Endodermal cell (in vitro differentiated cells): ENCODE results near the gene ASPSCR1. TPM values are rescaled to one million over a fixed set of nuclear protein-coding genes. Genes with fewer than 3 reads are reported as not detected.

Experiments used
- DNase-seq: peaks from one replicate; pipeline ENCODE4 v3.0.0-alpha.2; 2017
- H3K27ac ChIP-seq: 2 replicates; pipeline ENCODE4 v1.5.1; 2013; ENCODE audit warnings: mild to moderate bottlenecking, low read depth, low read length, moderate library complexity
- H3K27me3 ChIP-seq: 2 replicates; pipeline ENCODE4 v1.6.1; 2013; ENCODE audit warnings: mild to moderate bottlenecking, low read length, moderate library complexity; ENCODE audit not compliant: insufficient read depth, control insufficient read depth, poor library complexity, severe bottlenecking
- H3K36me3 ChIP-seq: 2 replicates; pipeline ENCODE4 v1.7.0; 2013; ENCODE audit warnings: mild to moderate bottlenecking, low read length, moderate library complexity; ENCODE audit not compliant: control insufficient read depth, insufficient read depth
- H3K4me1 ChIP-seq: one replicate; pipeline ENCODE4 v1.7.0; 2013; ENCODE audit warnings: low read length; ENCODE audit not compliant: control insufficient read depth, insufficient read depth
- H3K4me3 ChIP-seq: 2 replicates; pipeline ENCODE4 v1.5.1; 2013; ENCODE audit warnings: mild to moderate bottlenecking, low read length, moderate library complexity
- H3K9ac ChIP-seq: 2 replicates; pipeline ENCODE4 v1.6.1; 2013; ENCODE audit warnings: mild to moderate bottlenecking, low read length, moderate library complexity; ENCODE audit not compliant: poor library complexity, severe bottlenecking; ENCODE audit errors: extremely low read depth
- H3K9me3 ChIP-seq: 2 replicates; pipeline ENCODE4 v1.6.1; 2013; ENCODE audit warnings: mild to moderate bottlenecking, low read length, moderate library complexity; ENCODE audit not compliant: control insufficient read depth
- H3K27ac Mint-ChIP-seq: 2 replicates; pipeline ENCODE4 v1.8.0; 2020; ENCODE audit warnings: mixed read lengths
- H3K27me3 Mint-ChIP-seq: 2 replicates; pipeline ENCODE4 v1.8.0; 2021; ENCODE audit warnings: mild to moderate bottlenecking, mixed read lengths; ENCODE audit not compliant: insufficient read depth
- H3K36me3 Mint-ChIP-seq: 2 replicates; pipeline ENCODE4 v1.8.0; 2020; ENCODE audit warnings: low read depth, mixed read lengths
- H3K4me1 Mint-ChIP-seq: 2 replicates; pipeline ENCODE4 v1.8.0; 2020; ENCODE audit warnings: mixed read lengths
- H3K4me3 Mint-ChIP-seq: 2 replicates; pipeline ENCODE4 v1.8.0; 2020; ENCODE audit warnings: mild to moderate bottlenecking, moderate library complexity, mixed read lengths
- H3K9me3 Mint-ChIP-seq: 2 replicates; pipeline ENCODE4 v1.8.0; 2020; ENCODE audit warnings: mild to moderate bottlenecking, mixed read lengths
- WGBS, 2 experiments: methylation state at CpG; one replicate each; pipeline versions ENCODE4 v1.1.5 to v1.1.7; 2013; ENCODE audit warnings: missing lambda C conversion rate in 2 of 2, mixed read lengths in 1 of 2; ENCODE audit not compliant: insufficient coverage in 1 of 2, insufficient read length in 1 of 2; 5-methylcytosine and 5-hydroxymethylcytosine counted together
- total RNA-seq, 2 donors: library from RNA; stranded (reverse); fragmentation: NEBNext Ultra II Directional in 1 of 2; extraction: Animal tissue kit (Norgen Biotek cat#: 25700) in 1 of 2; gene quantifications; 2 replicates in 1 of 2; 3 replicates in 1 of 2; pipeline ENCODE4 v1.2.1, GENCODE V29; 2021
- TF ChIP-seq, protein P1 (sequence below): fragments of 200-600 bp; sonication (generic); conservative IDR thresholded peaks from 2 replicates; pipeline ENCODE4 v1.5.0; 2021; ENCODE audit warnings: antibody characterized with exemption, mild to moderate bottlenecking

Gene ASPSCR1
- total RNA-seq, 2 donors from 2014 or later: 50.8 to 65.4 TPM

DNA sequence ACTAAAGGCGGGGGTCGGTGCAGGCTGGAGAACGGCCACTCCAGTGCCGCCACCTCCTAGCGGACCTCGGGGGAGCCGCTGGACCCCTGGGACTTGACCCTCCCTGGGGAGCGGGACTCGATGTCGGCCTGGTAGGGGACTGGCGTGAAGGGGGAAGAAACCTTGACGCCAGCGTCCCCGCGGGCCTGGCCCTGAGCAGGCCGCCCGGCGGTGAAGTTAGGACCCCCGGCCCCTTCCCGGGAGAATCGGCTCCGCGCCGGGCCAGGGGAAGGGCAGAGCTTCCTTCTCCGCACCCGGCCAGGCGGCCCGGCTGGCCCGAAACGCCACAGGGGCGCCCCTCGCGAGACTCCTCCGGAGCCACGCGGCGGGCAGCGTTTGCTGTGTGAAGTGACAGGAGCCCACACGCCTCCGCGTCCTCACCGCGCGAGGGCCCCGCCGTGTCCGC, 87.8 kb downstream of the ASPSCR1 start:
- Mint-ChIP-seq H3K27ac (no peak overlapping the region), H3K9me3 (no peaks in the 10 kb centered on the region), H3K27me3 (peaks cover 7% of the 10 kb centered on the region), H3K4me1 (peaks cover 5% of the 10 kb centered on the region), H3K4me3 (peak overlapping the region; percentile 68), H3K36me3 (peaks cover 4% of the 10 kb centered on the region)
- no peak overlapping the region for H3K27ac ChIP-seq
- TF ChIP-seq, protein P1, sequence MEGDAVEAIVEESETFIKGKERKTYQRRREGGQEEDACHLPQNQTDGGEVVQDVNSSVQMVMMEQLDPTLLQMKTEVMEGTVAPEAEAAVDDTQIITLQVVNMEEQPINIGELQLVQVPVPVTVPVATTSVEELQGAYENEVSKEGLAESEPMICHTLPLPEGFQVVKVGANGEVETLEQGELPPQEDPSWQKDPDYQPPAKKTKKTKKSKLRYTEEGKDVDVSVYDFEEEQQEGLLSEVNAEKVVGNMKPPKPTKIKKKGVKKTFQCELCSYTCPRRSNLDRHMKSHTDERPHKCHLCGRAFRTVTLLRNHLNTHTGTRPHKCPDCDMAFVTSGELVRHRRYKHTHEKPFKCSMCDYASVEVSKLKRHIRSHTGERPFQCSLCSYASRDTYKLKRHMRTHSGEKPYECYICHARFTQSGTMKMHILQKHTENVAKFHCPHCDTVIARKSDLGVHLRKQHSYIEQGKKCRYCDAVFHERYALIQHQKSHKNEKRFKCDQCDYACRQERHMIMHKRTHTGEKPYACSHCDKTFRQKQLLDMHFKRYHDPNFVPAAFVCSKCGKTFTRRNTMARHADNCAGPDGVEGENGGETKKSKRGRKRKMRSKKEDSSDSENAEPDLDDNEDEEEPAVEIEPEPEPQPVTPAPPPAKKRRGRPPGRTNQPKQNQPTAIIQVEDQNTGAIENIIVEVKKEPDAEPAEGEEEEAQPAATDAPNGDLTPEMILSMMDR: no peak
- H3K27me3 ChIP-seq: peaks cover 3% of the 10 kb centered on the region
- no peaks in the 10 kb centered on the region for H3K9me3 ChIP-seq
- 2 to 11% methylated on average over 7 to 47 of the region's 47 CpGs for WGBS, 2 experiments
- H3K36me3 ChIP-seq: peaks cover 14% of the 10 kb centered on the region
- peak overlapping the region; percentile 74 for H3K9ac ChIP-seq
- DNase-seq: no peak
- H3K4me1 ChIP-seq: peaks cover 4% of the 10 kb centered on the region
- H3K4me3 ChIP-seq: peak overlapping the region; percentile 82

GRCh38 chr17:82065638-82066303, 88.3 kb downstream of the ASPSCR1 start, which contains the start of gene DUS1L:
Gene DUS1L, minus strand, starts transcription at chr17:82065804. Its CDS starts 745 bp downstream, at chr17:82065059.
- peaks cover 5% of the 10 kb centered on the region for H3K4me1 Mint-ChIP-seq
- peak within 1 kb of the TSS; percentile 77 for H3K27ac Mint-ChIP-seq
- TF ChIP-seq, protein P1: no peak
- H3K36me3 ChIP-seq: peaks cover 14% of the 10 kb centered on the region
- DNase-seq: peak; percentile 87
- peaks cover 4% of the 10 kb centered on the region for H3K4me1 ChIP-seq
- peaks cover 9% of the 10 kb centered on the region for H3K27me3 Mint-ChIP-seq
- no peaks in the 10 kb centered on the region for H3K9me3 Mint-ChIP-seq
- H3K27ac ChIP-seq: no peak within 1 kb of the TSS
- peak within 1 kb of the TSS; percentile 82 for H3K4me3 ChIP-seq
- peaks cover 2% of the 10 kb centered on the region for H3K36me3 Mint-ChIP-seq
- H3K4me3 Mint-ChIP-seq: peak within 1 kb of the TSS; percentile 68
- no peaks in the 10 kb centered on the region for H3K9me3 ChIP-seq
- peak within 1 kb of the TSS; percentile 74 for H3K9ac ChIP-seq
- H3K27me3 ChIP-seq: peaks cover 8% of the 10 kb centered on the region
- 12 to 26% methylated on average over 46 to 88 of the region's 88 CpGs for WGBS, 2 experiments

Other genes with a start within 250 kb of the ASPSCR1 start
- gene GCGR, start 173.5 kb upstream of the ASPSCR1 start, total RNA-seq: 1 to 10 TPM in 1 of 2 donors, not detected in 1; 4.0 TPM
- 100 to 1,000 TPM; 164 to 183 TPM for gene MCRIP1, start 144.3 kb upstream of the ASPSCR1 start, total RNA-seq
- gene PPP1R27, start 142.6 kb upstream of the ASPSCR1 start, total RNA-seq: not detected
- gene P4HB, start 117.1 kb upstream of the ASPSCR1 start, total RNA-seq: 100 to 1,000 TPM; 493 to 535 TPM
- 100 to 1,000 TPM; 240 to 254 TPM for gene ARHGDIA, start 106.3 kb upstream of the ASPSCR1 start, total RNA-seq
- gene ALYREF, start 86.0 kb upstream of the ASPSCR1 start, total RNA-seq: 100 to 1,000 TPM; 154 to 170 TPM
- gene ANAPC11, start 85.9 kb upstream of the ASPSCR1 start, total RNA-seq: 100 to 1,000 TPM; 161 to 195 TPM
- 1 to 10 TPM; 3.3 to 3.7 TPM for gene NPB, start 75.4 kb upstream of the ASPSCR1 start, total RNA-seq
- 10 to 100 TPM; 66.8 to 70.9 TPM for gene PCYT2, start 66.2 kb upstream of the ASPSCR1 start, total RNA-seq
- gene SIRT7, start 59.5 kb upstream of the ASPSCR1 start, total RNA-seq: 10 to 100 TPM; 21.8 to 22.1 TPM
- 10 to 100 TPM; 39.9 to 54.1 TPM for gene MAFG, start 49.9 kb upstream of the ASPSCR1 start, total RNA-seq
- 100 to 1,000 TPM; 104 to 107 TPM for gene PYCR1, start 40.3 kb upstream of the ASPSCR1 start, total RNA-seq
- not detected for gene MYADML2, start 30.4 kb upstream of the ASPSCR1 start, total RNA-seq
- gene NOTUM, start 16.4 kb upstream of the ASPSCR1 start, total RNA-seq: 10 to 100 TPM; 12.5 to 26.3 TPM
- gene CENPX, start 45.2 kb downstream of the ASPSCR1 start, total RNA-seq: 10 to 100 TPM; 80.0 to 85.0 TPM
- gene LRRC45, start 45.7 kb downstream of the ASPSCR1 start, total RNA-seq: 10 to 100 TPM; 35.1 to 38.9 TPM
- gene RAC3, start 54.0 kb downstream of the ASPSCR1 start, total RNA-seq: 10 to 100 TPM; 45.7 to 53.9 TPM
- 10 to 100 TPM; 73.8 to 83.6 TPM for gene DCXR, start 60.1 kb downstream of the ASPSCR1 start, total RNA-seq
- gene RFNG, start 74.2 kb downstream of the ASPSCR1 start, total RNA-seq: 10 to 100 TPM; 46.3 to 54.5 TPM
- gene GPS1, start 74.3 kb downstream of the ASPSCR1 start, total RNA-seq: 100 to 1,000 TPM; 152 to 153 TPM
- gene DUS1L, start 88.2 kb downstream of the ASPSCR1 start, total RNA-seq: 100 to 1,000 TPM in 1 of 2 donors, 10 to 100 TPM in 1; 85.3 to 108 TPM
- gene FASN, start 120.6 kb downstream of the ASPSCR1 start, total RNA-seq: 100 to 1,000 TPM; 371 to 498 TPM
- gene CCDC57, start 235.2 kb downstream of the ASPSCR1 start, total RNA-seq: 10 to 100 TPM; 61.8 to 82.8 TPM